ENCODE results near the gene RPS6KB2.

RPS6KB2 gene

DNA sequence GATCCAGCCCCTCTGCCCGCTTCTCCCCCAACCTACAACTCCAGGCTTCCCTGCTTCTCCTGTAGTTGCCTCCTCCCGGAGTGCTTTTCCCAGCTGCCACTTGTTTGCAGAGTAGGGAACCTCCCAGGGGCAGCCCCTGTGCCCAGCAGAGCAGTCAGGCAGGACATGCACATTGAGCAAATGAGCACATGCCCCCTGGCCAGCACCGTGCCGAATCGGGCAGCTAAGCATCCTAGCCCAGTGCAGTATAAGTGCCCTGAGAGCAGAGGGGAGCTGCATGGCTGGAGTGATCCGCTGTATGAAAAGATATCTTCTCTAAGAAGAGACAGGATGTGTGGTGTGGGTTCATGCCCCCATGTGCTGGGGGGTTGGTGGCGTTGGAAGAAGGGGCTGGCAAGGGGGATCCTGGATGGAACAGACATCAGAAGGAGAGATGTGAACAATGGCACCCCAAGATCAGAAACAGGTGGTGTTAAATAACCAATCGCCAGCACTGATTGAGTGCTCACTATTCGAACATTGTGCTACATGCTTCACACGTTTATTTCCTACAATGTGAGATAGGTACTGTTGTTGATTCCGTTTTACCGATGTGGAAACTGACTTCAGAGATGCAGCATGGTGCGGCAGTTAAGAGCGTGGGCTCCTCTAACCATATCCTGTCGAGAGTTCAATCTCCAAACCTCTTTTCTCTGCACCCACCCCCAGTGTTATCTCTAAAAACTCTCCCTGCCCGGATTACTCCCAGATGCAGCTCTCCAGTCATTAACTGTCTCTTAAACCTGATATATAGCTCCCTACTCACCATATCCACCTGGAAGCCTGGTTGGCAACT is 55.8 kb downstream of the RPS6KB2 start:
- TF ChIP-seq TCF12 (IDR thresholded peaks at IDR 0.05; ENCODE audit: low read depth) (no peak), RAD21 (IDR thresholded peaks at IDR 0.05; ENCODE audit: low read depth) (no peak), EP300 (IDR thresholded peaks at IDR 0.05; ENCODE audit: borderline replicate concordance) (no peak), ZBTB7A (IDR thresholded peaks at IDR 0.05; ENCODE audit: low read depth) (no peak), TAF1 (IDR thresholded peaks at IDR 0.05; ENCODE audit: low read depth) (no peak), CEBPB (IDR thresholded peaks at IDR 0.05) (no peak), TEAD4 (IDR thresholded peaks at IDR 0.05) (no peak), YY1 (IDR thresholded peaks at IDR 0.05; ENCODE audit: low read depth) (no peak), EGR1 (IDR thresholded peaks at IDR 0.05) (no peak)
- TF ChIP-seq, protein P1, sequence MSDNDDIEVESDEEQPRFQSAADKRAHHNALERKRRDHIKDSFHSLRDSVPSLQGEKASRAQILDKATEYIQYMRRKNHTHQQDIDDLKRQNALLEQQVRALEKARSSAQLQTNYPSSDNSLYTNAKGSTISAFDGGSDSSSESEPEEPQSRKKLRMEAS (IDR thresholded peaks at IDR 0.05) = no peak
- TF ChIP-seq, protein P2, sequence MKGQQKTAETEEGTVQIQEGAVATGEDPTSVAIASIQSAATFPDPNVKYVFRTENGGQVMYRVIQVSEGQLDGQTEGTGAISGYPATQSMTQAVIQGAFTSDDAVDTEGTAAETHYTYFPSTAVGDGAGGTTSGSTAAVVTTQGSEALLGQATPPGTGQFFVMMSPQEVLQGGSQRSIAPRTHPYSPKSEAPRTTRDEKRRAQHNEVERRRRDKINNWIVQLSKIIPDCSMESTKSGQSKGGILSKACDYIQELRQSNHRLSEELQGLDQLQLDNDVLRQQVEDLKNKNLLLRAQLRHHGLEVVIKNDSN (IDR thresholded peaks at IDR 0.05) = no peak
- TF ChIP-seq, protein P3, sequence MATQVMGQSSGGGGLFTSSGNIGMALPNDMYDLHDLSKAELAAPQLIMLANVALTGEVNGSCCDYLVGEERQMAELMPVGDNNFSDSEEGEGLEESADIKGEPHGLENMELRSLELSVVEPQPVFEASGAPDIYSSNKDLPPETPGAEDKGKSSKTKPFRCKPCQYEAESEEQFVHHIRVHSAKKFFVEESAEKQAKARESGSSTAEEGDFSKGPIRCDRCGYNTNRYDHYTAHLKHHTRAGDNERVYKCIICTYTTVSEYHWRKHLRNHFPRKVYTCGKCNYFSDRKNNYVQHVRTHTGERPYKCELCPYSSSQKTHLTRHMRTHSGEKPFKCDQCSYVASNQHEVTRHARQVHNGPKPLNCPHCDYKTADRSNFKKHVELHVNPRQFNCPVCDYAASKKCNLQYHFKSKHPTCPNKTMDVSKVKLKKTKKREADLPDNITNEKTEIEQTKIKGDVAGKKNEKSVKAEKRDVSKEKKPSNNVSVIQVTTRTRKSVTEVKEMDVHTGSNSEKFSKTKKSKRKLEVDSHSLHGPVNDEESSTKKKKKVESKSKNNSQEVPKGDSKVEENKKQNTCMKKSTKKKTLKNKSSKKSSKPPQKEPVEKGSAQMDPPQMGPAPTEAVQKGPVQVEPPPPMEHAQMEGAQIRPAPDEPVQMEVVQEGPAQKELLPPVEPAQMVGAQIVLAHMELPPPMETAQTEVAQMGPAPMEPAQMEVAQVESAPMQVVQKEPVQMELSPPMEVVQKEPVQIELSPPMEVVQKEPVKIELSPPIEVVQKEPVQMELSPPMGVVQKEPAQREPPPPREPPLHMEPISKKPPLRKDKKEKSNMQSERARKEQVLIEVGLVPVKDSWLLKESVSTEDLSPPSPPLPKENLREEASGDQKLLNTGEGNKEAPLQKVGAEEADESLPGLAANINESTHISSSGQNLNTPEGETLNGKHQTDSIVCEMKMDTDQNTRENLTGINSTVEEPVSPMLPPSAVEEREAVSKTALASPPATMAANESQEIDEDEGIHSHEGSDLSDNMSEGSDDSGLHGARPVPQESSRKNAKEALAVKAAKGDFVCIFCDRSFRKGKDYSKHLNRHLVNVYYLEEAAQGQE (IDR thresholded peaks at IDR 0.05; ENCODE audit: low read depth) = no peak

DNA sequence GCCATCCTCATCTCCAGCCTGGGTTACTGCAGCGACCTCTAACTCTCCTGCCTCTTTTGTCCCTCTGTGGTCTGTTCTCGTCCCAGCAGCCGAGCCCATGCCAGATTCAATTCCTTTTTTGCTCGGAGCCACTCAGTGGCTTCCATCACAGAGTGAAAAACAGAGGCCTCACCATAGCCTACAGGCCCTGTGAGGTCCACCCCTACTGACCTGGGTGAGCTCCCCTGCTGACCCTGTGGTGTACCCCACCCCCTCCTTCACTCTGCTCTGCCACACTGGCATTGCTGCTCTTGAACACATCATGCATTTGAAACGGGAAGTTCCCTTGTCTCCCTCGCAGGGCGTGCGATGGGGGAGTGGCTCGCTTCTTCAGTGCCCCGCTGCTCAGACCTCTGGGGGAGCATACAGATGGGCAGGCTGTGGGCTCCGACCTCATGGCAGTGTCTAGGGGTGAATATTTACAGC is 56.6 kb downstream of the RPS6KB2 start:
- TF ChIP-seq CREB1 (IDR thresholded peaks at IDR 0.05; ENCODE audit: low read depth) (no peak), NFIC (IDR thresholded peaks at IDR 0.05) (no peak), EP300 (IDR thresholded peaks at IDR 0.05; ENCODE audit: borderline replicate concordance) (no peak), RAD21 (IDR thresholded peaks at IDR 0.05; ENCODE audit: low read depth) (no peak), TEAD4 (IDR thresholded peaks at IDR 0.05) (no peak), CEBPB (IDR thresholded peaks at IDR 0.05) (no peak), FOXM1 (IDR thresholded peaks at IDR 0.05; ENCODE audit: borderline replicate concordance, low read depth) (no peak), EGR1 (IDR thresholded peaks at IDR 0.05) (no peak), TAF1 (IDR thresholded peaks at IDR 0.05; ENCODE audit: low read depth) (no peak), YY1 (IDR thresholded peaks at IDR 0.05; ENCODE audit: low read depth) (no peak)
- TF ChIP-seq, protein P2 (IDR thresholded peaks at IDR 0.05) = no peak
- TF ChIP-seq, protein P1 (IDR thresholded peaks at IDR 0.05) = no peak
- TF ChIP-seq, protein P3 (IDR thresholded peaks at IDR 0.05; ENCODE audit: low read depth) = no peak

Data from Ishikawa (cell line).